H1 (cell line): ENCODE results near the gene SP4. TPM values are rescaled to one million over a fixed set of nuclear protein-coding genes. Genes with fewer than 3 reads are reported as not detected.

Experiments used
- CTCF ChIA-PET: fragments of 300-600 bp; sonication (Branson Sonifier 250); formaldehyde crosslinking; loops from one replicate; lab custom pipeline; 2021; ENCODE audit not compliant: partially characterized antibody; lab: Charles Lee
- POLR2A ChIA-PET: fragments of 300-600 bp; sonication (Branson Sonifier 250); formaldehyde crosslinking; loops from one replicate; lab custom pipeline; 2021; ENCODE audit warnings: inconsistent platforms; ENCODE audit not compliant: partially characterized antibody; lab: Charles Lee
- DNase-seq, 2 experiments: peaks; one replicate each; pipeline versions ENCODE4 v3.0.0 to v3.0.0-alpha.2; 2010 to 2022; ENCODE audit warnings: low spot score in 2 of 2, low read depth in 1 of 2, mixed read lengths in 1 of 2
- FAIRE-seq: peaks from 2 replicates; lab custom pipeline; 2011; peaks lifted over from hg19 to GRCh38; lab: Jason Lieb, UNC
- H2AFZ ChIP-seq: 2 replicates; pipeline ENCODE4 v1.8.1; 2012; ENCODE audit warnings: low read length, inconsistent platforms
- H2AK5ac ChIP-seq: 2 replicates; pipeline ENCODE4 v1.6.1; 2013; ENCODE audit warnings: low read depth, low read length
- H2BK120ac ChIP-seq: replicated peaks from 2 replicates; pipeline ENCODE3; 2013; ENCODE audit warnings: low read depth, low read length, inconsistent platforms
- H2BK12ac ChIP-seq: 2 replicates; pipeline ENCODE4 v1.6.1; 2013; ENCODE audit warnings: low read depth, low read length
- H2BK15ac ChIP-seq: 2 replicates; pipeline ENCODE4 v1.6.1; 2013; ENCODE audit warnings: low read length
- H2BK20ac ChIP-seq: 2 replicates; pipeline ENCODE4 v1.6.1; 2013; ENCODE audit warnings: low read length
- H2BK5ac ChIP-seq: 2 replicates; pipeline ENCODE4 v1.6.1; 2013; ENCODE audit warnings: low read depth, low read length
- H3K14ac ChIP-seq: 2 replicates; pipeline ENCODE4 v1.6.1; 2013; ENCODE audit warnings: inconsistent platforms; ENCODE audit not compliant: insufficient read length
- H3K18ac ChIP-seq: 2 replicates; pipeline ENCODE4 v1.6.1; 2013; ENCODE audit warnings: low read length; ENCODE audit errors: extremely low read depth
- H3K23ac ChIP-seq: 2 replicates; pipeline ENCODE4 v1.6.1; 2013; ENCODE audit warnings: inconsistent platforms; ENCODE audit not compliant: insufficient read length
- H3K23me2 ChIP-seq: 2 replicates; pipeline ENCODE4 v1.6.1; 2013; ENCODE audit warnings: low read depth, low read length
- H3K27ac ChIP-seq: 2 replicates; pipeline ENCODE4 v1.6.1; 2011; ENCODE audit warnings: low read depth, low read length, inconsistent platforms
- H3K27me3 ChIP-seq, 4 experiments: replicated peaks in 1 of 4; 1 replicate in 1 of 4; 2 replicates in 3 of 4; pipeline versions ENCODE4 v1.6.1 to v1.8.1; 2011 to 2013; ENCODE audit warnings: low read length in 3 of 4, mild to moderate bottlenecking in 3 of 4, inconsistent platforms in 2 of 4, mixed read lengths in 2 of 4, moderate library complexity in 1 of 4; ENCODE audit not compliant: control insufficient read depth in 3 of 4, insufficient read depth in 3 of 4; ENCODE audit errors: extremely low read depth in 1 of 4
- H3K36me3 ChIP-seq, 4 experiments: 2 replicates each; pipeline versions ENCODE4 v1.6.1 to v1.8.1; 2011 to 2013; ENCODE audit warnings: mild to moderate bottlenecking in 4 of 4, low read length in 3 of 4, moderate library complexity in 2 of 4, control low read depth in 1 of 4, inconsistent platforms in 1 of 4; ENCODE audit not compliant: insufficient read depth in 4 of 4, control insufficient read depth in 2 of 4
- H3K4ac ChIP-seq: replicated peaks from 2 replicates; pipeline ENCODE3; 2013; ENCODE audit warnings: low read length, low read depth, mixed read lengths, inconsistent platforms; ENCODE audit not compliant: insufficient read length
- H3K4me1 ChIP-seq, 4 experiments: replicated peaks in 1 of 4; 1 replicate in 1 of 4; 2 replicates in 3 of 4; pipeline versions ENCODE4 v1.6.1 to v1.8.1; 2011 to 2013; ENCODE audit warnings: low read length in 3 of 4, inconsistent platforms in 2 of 4, mixed read lengths in 1 of 4; ENCODE audit not compliant: insufficient read depth in 4 of 4, control insufficient read depth in 3 of 4
- H3K4me2 ChIP-seq, 2 experiments: 2 replicates each; pipeline versions ENCODE4 v1.6.1 to v1.8.1; 2011 to 2013; ENCODE audit warnings: low read depth in 2 of 2, low read length in 2 of 2, control low read depth in 1 of 2, inconsistent platforms in 1 of 2, mild to moderate bottlenecking in 1 of 2; ENCODE audit not compliant: insufficient read depth in 1 of 2
- H3K4me3 ChIP-seq, 4 experiments: fragments of 200-600, 300-600 bp in 1 of 4; sonication (generic), shearing (Covaris generic), sonication (Bioruptor Twin) in 1 of 4; 2 replicates each; pipeline versions ENCODE4 v1.5.1 to v1.8.1; 2011 to 2016; ENCODE audit warnings: low read length in 4 of 4, low read depth in 3 of 4, control low read depth in 2 of 4, inconsistent platforms in 2 of 4, mild to moderate bottlenecking in 2 of 4, mixed read lengths in 1 of 4, moderate library complexity in 1 of 4; ENCODE audit not compliant: insufficient read depth in 2 of 4; ENCODE audit errors: extremely low read depth in 1 of 4
- H3K56ac ChIP-seq: replicated peaks from 2 replicates; pipeline ENCODE3; 2013; ENCODE audit warnings: low read depth, mild to moderate bottlenecking, mixed read lengths, low read length, inconsistent platforms; ENCODE audit not compliant: insufficient read length
- H3K79me1 ChIP-seq: 2 replicates; pipeline ENCODE4 v1.6.1; 2013; ENCODE audit warnings: low read depth, low read length, control low read depth
- H3K79me2 ChIP-seq, 2 experiments: 2 replicates each; pipeline versions ENCODE4 v1.6.1 to v1.8.1; 2012 to 2013; ENCODE audit warnings: low read length in 2 of 2, mild to moderate bottlenecking in 2 of 2, inconsistent platforms in 1 of 2; ENCODE audit not compliant: insufficient read depth in 2 of 2, control insufficient read depth in 1 of 2
- H3K9ac ChIP-seq, 4 experiments: replicated peaks in 1 of 4; 1 replicate in 1 of 4; 2 replicates in 3 of 4; pipeline versions ENCODE4 v1.6.1 to v1.8.1; 2011 to 2013; ENCODE audit warnings: low read depth in 3 of 4, low read length in 3 of 4, control low read depth in 2 of 4, mild to moderate bottlenecking in 2 of 4, moderate library complexity in 2 of 4, inconsistent platforms in 1 of 4; ENCODE audit errors: extremely low read depth in 1 of 4
- H3K9me3 ChIP-seq, 2 experiments: 2 replicates each; pipeline versions ENCODE4 v1.6.1 to v1.8.1; 2012 to 2013; ENCODE audit warnings: mild to moderate bottlenecking in 2 of 2, moderate library complexity in 2 of 2, control low read depth in 1 of 2, inconsistent platforms in 1 of 2, low read depth in 1 of 2, low read length in 1 of 2, mixed read lengths in 1 of 2; ENCODE audit not compliant: insufficient read depth in 2 of 2
- H4K20me1 ChIP-seq, 2 experiments: replicated peaks in 1 of 2; 2 replicates each; pipeline versions ENCODE3 to v1.8.1; 2011 to 2013; ENCODE audit warnings: inconsistent platforms in 2 of 2, low read length in 2 of 2, mild to moderate bottlenecking in 1 of 2; ENCODE audit not compliant: insufficient read depth in 2 of 2, control insufficient read depth in 1 of 2
- H4K5ac ChIP-seq: 2 replicates; pipeline ENCODE4 v1.6.1; 2013; ENCODE audit warnings: low read length, low read depth, mixed read lengths, inconsistent platforms; ENCODE audit not compliant: insufficient read length
- H4K8ac ChIP-seq: 2 replicates; pipeline ENCODE4 v1.8.0; 2013; ENCODE audit warnings: mild to moderate bottlenecking, moderate library complexity, low read length, inconsistent platforms; ENCODE audit not compliant: insufficient read depth; ENCODE audit errors: extremely low read depth
- H4K91ac ChIP-seq: replicated peaks from 2 replicates; pipeline ENCODE3; 2013; ENCODE audit warnings: low read length, mixed read lengths, inconsistent platforms; ENCODE audit not compliant: insufficient read length
- BCL11A ChIP-seq, 2 experiments: IDR thresholded peaks; one replicate each; pipeline ENCODE4 v1.6.1; 2011; ENCODE audit warnings: low read depth in 2 of 2, low read length in 2 of 2, mild to moderate bottlenecking in 2 of 2
- CHD1 ChIP-seq: IDR thresholded peaks from 2 replicates; pipeline ENCODE4 v1.6.1; 2012; ENCODE audit warnings: low read depth, low read length, improper control_type of control experiment
- CHD2 ChIP-seq: IDR thresholded peaks from 2 replicates; pipeline ENCODE4 v1.6.1; 2012; ENCODE audit warnings: low read length, improper control_type of control experiment
- HDAC6 ChIP-seq: IDR thresholded peaks from one replicate; pipeline ENCODE4 v1.7.1; 2012; ENCODE audit warnings: low read depth, mild to moderate bottlenecking, inconsistent platforms, low read length, moderate library complexity
- KDM4A ChIP-seq: IDR thresholded peaks from one replicate; pipeline ENCODE4 v1.7.1; 2012; ENCODE audit warnings: low read depth, mild to moderate bottlenecking, moderate library complexity, low read length, inconsistent platforms; ENCODE audit not compliant: severe bottlenecking
- PHF8 ChIP-seq: fragments of 200-600 bp; sonication (generic); conservative IDR thresholded peaks from 2 replicates; pipeline ENCODE4 v1.7.1; 2012; ENCODE audit warnings: low read depth, mild to moderate bottlenecking, inconsistent platforms, low read length, moderate library complexity
- RXRA ChIP-seq: IDR thresholded peaks from 2 replicates; pipeline ENCODE4 v1.6.1; 2011; ENCODE audit warnings: low read depth, mild to moderate bottlenecking, low read length, moderate library complexity; ENCODE audit not compliant: insufficient read depth
- SIRT6 ChIP-seq: IDR thresholded peaks from one replicate; pipeline ENCODE4 v1.7.1; 2012; ENCODE audit warnings: low read length, inconsistent platforms
- SP1 ChIP-seq: IDR thresholded peaks from 2 replicates; pipeline ENCODE4 v1.6.1; 2011; ENCODE audit warnings: low read depth, low read length
- TBP ChIP-seq: IDR thresholded peaks from 2 replicates; pipeline ENCODE4 v1.6.1; 2011; ENCODE audit warnings: low read depth, low read length, improper control_type of control experiment
- TCF12 ChIP-seq: IDR thresholded peaks from 2 replicates; pipeline ENCODE4 v1.6.1; 2011; ENCODE audit warnings: low read depth, mild to moderate bottlenecking, low read length
- YY1 ChIP-seq: IDR thresholded peaks from 2 replicates; pipeline ENCODE4 v1.6.1; 2011; ENCODE audit warnings: low read depth, mild to moderate bottlenecking, low read length
- ZNF274 ChIP-seq: IDR thresholded peaks from 2 replicates; pipeline ENCODE4 v1.7.0; 2012; ENCODE audit warnings: low read length, borderline replicate concordance; ENCODE audit errors: extremely low read depth
- WGBS, 2 experiments: shearing (Covaris generic) in 1 of 2; methylation state at CpG; one replicate each; pipeline versions ENCODE4 v1.1.6 to v1.1.7; 2013 to 2015; ENCODE audit warnings: low lambda C conversion rate in 2 of 2, mixed read lengths in 2 of 2, inconsistent platforms in 1 of 2, low coverage in 1 of 2, missing lambda C conversion rate in 1 of 2; ENCODE audit not compliant: insufficient replicate concordance in 2 of 2, insufficient coverage in 1 of 2, insufficient read length in 1 of 2; ENCODE audit errors: extremely low coverage in 1 of 2, missing lambda C conversion rate in 1 of 2; 5-methylcytosine and 5-hydroxymethylcytosine counted together
- polyA plus RNA-seq, 7 experiments: library from polyadenylated mRNA; depleted of rRNA in 3 of 7; stranded (reverse) in 5 of 7; unstranded in 2 of 7; fragments of >200 nt in 5 of 7; fragments of 200-250 nt in 2 of 7; gene quantifications; 1 replicate in 5 of 7; 2 replicates in 1 of 7; 4 replicates in 1 of 7; pipeline versions ENCODE4 v1.2.1 to v1.2.3, GENCODE V29; 2011 to 2013; ENCODE audit warnings: missing spikeins in 2 of 7, mixed read lengths in 2 of 7
- total RNA-seq: library from RNA; stranded (reverse); fragmentation: NEBNext Ultra II Directional; extraction: Animal tissue kit (Norgen Biotek cat#: 25700); gene quantifications from 2 replicates; pipeline ENCODE4 v1.2.1, GENCODE V29; 2021

SP4 gene
- total and polyA plus RNA-seq, 2 of the 8 experiments (the other 6 are each of a cell fraction or from before 2014, with no cell fraction given) = 10.0 to 24.0 TPM

DNA sequence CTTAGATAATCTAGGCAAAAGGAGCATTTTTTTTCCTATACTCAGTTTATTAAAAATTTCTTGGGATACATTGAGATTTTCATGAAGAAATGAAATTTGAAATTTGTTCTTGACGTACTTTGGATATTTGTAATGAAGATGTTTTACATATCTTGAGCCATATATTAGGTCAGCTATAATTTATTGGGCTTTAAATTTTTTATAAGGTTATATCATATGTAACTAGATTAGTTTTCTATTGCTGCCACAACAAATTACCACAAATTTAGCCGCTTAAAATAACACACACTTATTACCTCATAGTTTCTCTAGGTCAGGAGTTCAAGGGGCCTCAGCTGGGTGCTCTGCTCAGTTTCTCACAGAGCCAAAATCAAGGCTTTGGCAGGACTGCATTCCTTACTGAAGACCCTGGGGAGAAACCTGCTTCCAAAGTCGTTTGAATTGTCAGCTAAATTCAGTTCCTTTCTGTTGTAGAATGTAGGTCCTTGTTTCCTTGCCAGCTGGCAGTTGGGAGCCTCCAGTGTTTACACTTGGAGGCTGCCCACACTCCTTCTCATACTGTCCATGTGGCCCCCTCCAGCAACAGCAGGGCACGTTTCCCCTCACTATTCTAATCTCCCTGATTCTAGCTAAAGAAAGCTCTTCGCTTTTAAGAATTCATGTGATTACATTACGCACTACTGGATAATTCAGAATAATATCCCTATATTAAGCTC lies 72.4 kb downstream of the SP4 start:
- Histone ChIP-seq H4K20me1 (no peaks in the 10 kb centered on the region), H3K79me1 (no peaks in the 10 kb centered on the region), H4K5ac (no peak overlapping the region), H3K4me3 (no peak overlapping the region), H2BK12ac (no peak overlapping the region), H2AK5ac (no peak overlapping the region), H3K27ac (no peak overlapping the region), H3K36me3 (peaks cover 0 to 12% (median 0%) of the 10 kb centered on the region in 4 experiments; a peak in 3 of 8 replicates), H3K4me2 (no peak overlapping the region), H3K4ac (no peak overlapping the region), H2BK5ac (no peak overlapping the region), H2AFZ (no peak overlapping the region), H3K79me2 (peaks cover 0 to 11% of the 10 kb centered on the region in 2 experiments; a peak in 2 of 4 replicates), H3K23me2 (no peaks in the 10 kb centered on the region), H3K9me3 (peaks cover 0 to 3% of the 10 kb centered on the region in 2 experiments; a peak in 1 of 4 replicates), H3K9ac (no peak overlapping the region), H3K18ac (no peak overlapping the region), H3K14ac (no peak overlapping the region), H3K27me3 (no peaks in the 10 kb centered on the region), H2BK15ac (no peak overlapping the region), H2BK20ac (no peak overlapping the region), H2BK120ac (no peak overlapping the region), H4K91ac (no peak overlapping the region), H3K56ac (no peak overlapping the region), H3K4me1 (peaks cover 0 to 3% (median 0%) of the 10 kb centered on the region in 4 experiments; a peak in 1 of 7 replicates), H4K8ac (no peak overlapping the region), H3K23ac (no peak overlapping the region)
- FAIRE-seq (no peak), DNase-seq (no peak)
- WGBS, 2 experiments = 87% methylated on average over 6 of the region's 6 CpGs; no CpG with 5 or more reads in 1 of the 2 experiments
- POLR2A ChIA-PET = interaction anchor here (0.5 to 1.5 kb wide), 2 partner anchors 72 to 272 kb away, joined by 3 to 4 read pairs; partner anchors contain the start of gene SP4
- CTCF ChIA-PET = no interaction called here
- no peak for TF ChIP-seq CHD2
- no peak for TF ChIP-seq SIRT6
- TF ChIP-seq YY1 = no peak
- TF ChIP-seq SP1 = no peak
- TF ChIP-seq TBP = no peak
- no peak for TF ChIP-seq TCF12
- no peak for TF ChIP-seq ZNF274
- TF ChIP-seq KDM4A = no peak
- TF ChIP-seq BCL11A (IDR thresholded peaks at IDR 0.05; ENCODE audit: low read depth in 2 of 2, low read length in 2 of 2) = no peak
- TF ChIP-seq CHD1 = no peak
- no peak for TF ChIP-seq HDAC6
- no peak for TF ChIP-seq PHF8
- TF ChIP-seq RXRA = no peak
